Activated gamma-delta T cell treated with Interleukin-2 at 50 U/mL for 16 hours (primary cell): ENCODE results near the gene PDE8B.

Experiments
- DNase-seq: peaks from one replicate; pipeline ENCODE4 v3.0.0-alpha.2; 2020

Gene PDE8B

GRCh38 chr5:77210091-77210963 is at the start of gene PDE8B:
Gene PDE8B (plus strand): TSS chr5:77210680. CDS start chr5:77210926, 246 bp downstream.
- DNase-seq: no peak

- no peak for DNase-seq
Measured at GRCh38 chr5:77163453-77163852, 47.0 kb upstream of the PDE8B start.

- DNase-seq: no peak
Measured at GRCh38 chr5:77167063-77167462, 43.4 kb upstream of the PDE8B start.

GRCh38 chr5:77167695-77168121 is 42.8 kb upstream of the PDE8B start:
- DNase-seq: no peak

GRCh38 chr5:77168161-77168878 is 42.2 kb upstream of the PDE8B start:
- no peak for DNase-seq

- DNase-seq: no peak
Measured at GRCh38 chr5:77168879-77169244, 41.6 kb upstream of the PDE8B start.

- DNase-seq: no peak
Measured at GRCh38 chr5:77170196-77170890, 40.1 kb upstream of the PDE8B start.

GRCh38 chr5:77171141-77171910 is 39.2 kb upstream of the PDE8B start:
- DNase-seq: no peak

GRCh38 chr5:77172713-77173328 is 37.7 kb upstream of the PDE8B start:
- no peak for DNase-seq

- DNase-seq: no peak
Measured at GRCh38 chr5:77174526-77174925, 36.0 kb upstream of the PDE8B start.

- no peak for DNase-seq
Measured at GRCh38 chr5:77175231-77175630, 35.2 kb upstream of the PDE8B start.

- no peak for DNase-seq
Measured at GRCh38 chr5:77176429-77176828, 34.1 kb upstream of the PDE8B start.

- no peak for DNase-seq
Measured at GRCh38 chr5:77177576-77177975, 32.9 kb upstream of the PDE8B start.

GRCh38 chr5:77180167-77181081 is 30.1 kb upstream of the PDE8B start:
- no peak for DNase-seq

GRCh38 chr5:77181173-77181572 is 29.3 kb upstream of the PDE8B start:
- no peak for DNase-seq

- no peak for DNase-seq
Measured at GRCh38 chr5:77181596-77182304, 28.7 kb upstream of the PDE8B start.

- DNase-seq: no peak
Measured at GRCh38 chr5:77182367-77182766, 28.1 kb upstream of the PDE8B start.

GRCh38 chr5:77186652-77187370 is 23.7 kb upstream of the PDE8B start:
- no peak for DNase-seq

GRCh38 chr5:77189421-77189820 is 21.1 kb upstream of the PDE8B start:
- no peak for DNase-seq
